ENCODE data around the gene MCM6.
"Not testable (repeated sequence)": the region's sequence is repeated elsewhere in the genome, so short reads cannot be mapped to it uniquely, and the experiment has no call there.

The MCM6 gene

GRCh38 chr2:135825131-135825530 is 51.1 kb downstream of the MCM6 start:
- Histone ChIP-seq H3K4me1 (no peaks in the 10 kb centered on the region), H3K4me3 (no peak overlapping the region), H3K36me3 (replicated peaks) (no peaks in the 10 kb centered on the region), H3K27me3 (ENCODE audit: low read depth) (no peaks in the 10 kb centered on the region), H3K9me3 (no peaks in the 10 kb centered on the region)
- in situ Hi-C loops (cut with MboI; ENCODE audit: low sequenced_read_pairs): no loop called here
- DNase-seq (ENCODE audit: low spot score in 2 of 2): no peak

- Histone ChIP-seq H3K4me1 (no peaks in the 10 kb centered on the region), H3K36me3 (replicated peaks) (no peaks in the 10 kb centered on the region), H3K27me3 (ENCODE audit: low read depth) (no peaks in the 10 kb centered on the region), H3K9me3 (no peaks in the 10 kb centered on the region), H3K4me3 (no peak overlapping the region)
- in situ Hi-C loops (cut with MboI; ENCODE audit: low sequenced_read_pairs): no loop called here
- no peak for DNase-seq (ENCODE audit: low spot score in 2 of 2)
Measured at GRCh38 chr2:135822855-135823254, 53.4 kb downstream of the MCM6 start.

GRCh38 chr2:135821190-135821589 is 55.1 kb downstream of the MCM6 start:
- no peak for DNase-seq (ENCODE audit: low spot score in 2 of 2)
- in situ Hi-C loops (cut with MboI; ENCODE audit: low sequenced_read_pairs): no loop called here
- H3K27me3 ChIP-seq (ENCODE audit: low read depth): no peaks in the 10 kb centered on the region
- no peaks in the 10 kb centered on the region for H3K9me3 ChIP-seq
- no peak overlapping the region for H3K4me3 ChIP-seq
- H3K36me3 ChIP-seq (replicated peaks): no peaks in the 10 kb centered on the region
- H3K4me1 ChIP-seq: no peaks in the 10 kb centered on the region

DNA sequence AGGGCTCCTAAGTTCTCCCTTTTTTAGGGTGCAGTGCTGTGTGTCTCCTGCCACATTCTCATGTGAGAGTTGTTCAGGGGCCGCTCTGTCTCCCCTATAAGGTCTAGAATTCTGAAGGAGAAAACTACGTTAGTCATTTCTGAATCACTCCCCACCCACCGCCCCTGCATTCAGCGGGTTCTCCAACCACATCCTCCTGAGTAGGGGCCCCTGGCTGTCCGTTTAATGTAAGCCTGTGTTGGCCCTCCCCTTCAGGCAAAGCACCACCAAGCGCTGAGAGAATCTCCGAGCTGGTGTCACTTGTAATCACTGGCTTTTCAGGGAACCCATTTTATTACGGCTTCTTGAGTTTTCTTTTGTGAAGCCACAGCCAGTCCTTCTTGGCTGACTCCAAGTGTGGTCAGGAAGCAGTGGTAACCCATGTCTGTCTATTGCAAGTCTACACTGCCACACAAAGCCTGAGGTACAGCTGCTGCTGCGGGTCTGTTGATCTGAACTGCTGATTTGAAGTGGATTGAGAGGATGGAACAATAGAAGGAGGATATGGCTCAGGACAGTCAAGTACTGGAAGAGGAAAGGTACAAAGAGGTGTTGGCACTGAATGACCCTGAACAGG is 56.1 kb downstream of the MCM6 start:
- in situ Hi-C loops (cut with MboI; ENCODE audit: low sequenced_read_pairs): no loop called here
- Histone ChIP-seq H3K4me3 (no peak overlapping the region), H3K4me1 (no peaks in the 10 kb centered on the region)

GRCh38 chr2:135818937-135819610 is 57.2 kb downstream of the MCM6 start:
- peak in 1 of 2 experiments; percentile 42 for DNase-seq (ENCODE audit: low spot score in 2 of 2)
- Histone ChIP-seq H3K9me3 (no peaks in the 10 kb centered on the region), H3K4me3 (no peak overlapping the region), H3K27me3 (ENCODE audit: low read depth) (no peaks in the 10 kb centered on the region), H3K4me1 (no peaks in the 10 kb centered on the region), H3K36me3 (replicated peaks) (no peaks in the 10 kb centered on the region)
- in situ Hi-C loops (cut with MboI; ENCODE audit: low sequenced_read_pairs): no loop called here

More for the DNA sequence above, 56.1 kb downstream of the MCM6 start:
- DNase-seq (ENCODE audit: low spot score in 2 of 2): no peak
- Histone ChIP-seq H3K9me3 (no peaks in the 10 kb centered on the region), H3K36me3 (replicated peaks) (no peaks in the 10 kb centered on the region), H3K27me3 (ENCODE audit: low read depth) (no peaks in the 10 kb centered on the region)

GRCh38 chr2:135817951-135818350 is 58.3 kb downstream of the MCM6 start:
- DNase-seq (ENCODE audit: low spot score in 2 of 2): no peak
- in situ Hi-C loops (cut with MboI; ENCODE audit: low sequenced_read_pairs): no loop called here
- H3K9me3 ChIP-seq: no peaks in the 10 kb centered on the region
- no peaks in the 10 kb centered on the region for H3K27me3 ChIP-seq (ENCODE audit: low read depth)
- no peaks in the 10 kb centered on the region for H3K36me3 ChIP-seq (replicated peaks)
- no peak overlapping the region for H3K4me3 ChIP-seq
- H3K4me1 ChIP-seq: no peaks in the 10 kb centered on the region

GRCh38 chr2:135817466-135817865 is 58.8 kb downstream of the MCM6 start:
- Histone ChIP-seq H3K36me3 (replicated peaks) (no peaks in the 10 kb centered on the region), H3K27me3 (ENCODE audit: low read depth) (no peaks in the 10 kb centered on the region), H3K4me3 (no peak overlapping the region), H3K9me3 (no peaks in the 10 kb centered on the region), H3K4me1 (no peaks in the 10 kb centered on the region)
- no peak for DNase-seq (ENCODE audit: low spot score in 2 of 2)
- in situ Hi-C loops (cut with MboI; ENCODE audit: low sequenced_read_pairs): no loop called here

DNA sequence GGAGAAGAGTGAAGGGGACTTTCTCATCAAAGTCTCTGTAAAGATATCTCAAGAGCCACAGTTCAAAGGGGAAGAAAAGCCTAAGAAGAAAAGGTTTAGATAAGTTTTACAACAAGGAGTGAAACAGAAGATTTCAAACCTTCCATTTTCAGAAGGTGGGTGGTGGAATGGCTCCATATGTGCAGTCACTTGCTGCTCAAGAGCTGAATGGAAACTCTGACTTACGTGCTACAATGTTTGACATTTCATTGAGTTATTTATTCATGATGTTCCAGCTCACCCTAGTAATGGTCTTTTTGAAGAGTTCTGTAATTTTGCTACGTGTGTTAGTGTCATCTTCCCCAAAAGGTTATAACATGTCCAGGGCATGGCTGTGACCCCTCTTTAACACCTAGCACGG is 61.0 kb downstream of the MCM6 start:
- in situ Hi-C loops (cut with MboI; ENCODE audit: low sequenced_read_pairs): no loop called here

DNA sequence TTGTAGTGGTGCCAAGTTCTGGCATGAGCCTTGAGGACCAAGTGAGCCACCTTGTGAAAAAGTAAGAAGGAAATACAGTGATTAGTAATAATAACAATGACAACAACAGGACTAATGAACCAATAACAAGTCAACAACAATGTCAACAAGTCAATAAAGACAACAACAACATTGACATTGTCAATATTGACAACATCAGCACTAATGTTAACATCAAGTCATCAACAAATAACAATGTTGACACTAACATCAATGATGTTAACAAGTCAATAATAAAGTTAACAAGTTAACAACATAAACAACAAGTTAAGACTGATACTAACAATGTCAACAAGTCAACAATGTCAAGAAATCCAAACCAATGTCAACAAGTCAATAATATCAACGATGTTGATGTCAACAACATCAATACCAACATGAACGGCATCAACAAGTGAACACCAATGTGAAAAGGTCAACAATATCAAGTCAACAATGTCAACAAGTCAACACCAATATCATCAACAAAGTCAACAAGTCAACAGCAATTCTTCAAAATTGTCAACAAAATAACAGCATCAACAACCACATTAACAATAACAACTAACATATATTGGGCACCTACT is 63.2 kb downstream of the MCM6 start:
- Histone ChIP-seq H3K4me1 (no peaks in the 10 kb centered on the region), H3K4me3 (no peak overlapping the region), H3K36me3 (replicated peaks) (no peaks in the 10 kb centered on the region), H3K27me3 (ENCODE audit: low read depth) (no peaks in the 10 kb centered on the region), H3K9me3 (no peaks in the 10 kb centered on the region)
- in situ Hi-C loops (cut with MboI; ENCODE audit: low sequenced_read_pairs): no loop called here
- DNase-seq (ENCODE audit: low spot score in 2 of 2): no peak

More for the DNA sequence above, 61.0 kb downstream of the MCM6 start:
- Histone ChIP-seq H3K4me1 (no peaks in the 10 kb centered on the region), H3K36me3 (replicated peaks) (no peaks in the 10 kb centered on the region), H3K4me3 (no peak overlapping the region), H3K27me3 (ENCODE audit: low read depth) (no peaks in the 10 kb centered on the region), H3K9me3 (no peaks in the 10 kb centered on the region)
- DNase-seq (ENCODE audit: low spot score in 2 of 2): no peak

- in situ Hi-C loops (cut with MboI; ENCODE audit: low sequenced_read_pairs); DNase-seq (ENCODE audit: low spot score in 2 of 2); H3K9me3 ChIP-seq; H3K27me3 ChIP-seq (ENCODE audit: low read depth); H3K36me3 ChIP-seq (replicated peaks); H3K4me1 ChIP-seq; H3K4me3 ChIP-seq: not testable (repeated sequence)
Measured at GRCh38 chr2:135807874-135808273, 68.4 kb downstream of the MCM6 start.

DNA sequence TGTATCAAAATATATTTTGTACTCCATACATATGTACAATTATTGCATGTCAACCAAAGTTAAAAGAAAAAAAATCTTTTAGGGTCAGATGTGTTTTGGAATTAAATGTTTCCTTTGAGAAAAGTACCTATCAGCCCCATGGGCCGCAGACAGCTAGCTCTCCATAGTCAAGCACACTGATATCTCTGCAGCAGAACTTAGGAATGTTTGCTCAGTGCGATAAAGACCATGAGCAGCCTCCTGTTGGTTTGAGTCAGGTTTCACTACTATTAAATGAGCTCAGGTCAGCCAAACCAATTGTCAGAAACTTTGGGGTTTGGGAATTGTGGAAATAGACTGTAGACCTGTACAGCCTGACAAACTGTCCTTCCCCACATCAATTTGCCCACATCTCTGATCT is 73.0 kb downstream of the MCM6 start:
- Histone ChIP-seq H3K36me3 (replicated peaks) (no peaks in the 10 kb centered on the region), H3K4me1 (no peaks in the 10 kb centered on the region), H3K27me3 (ENCODE audit: low read depth) (no peaks in the 10 kb centered on the region), H3K9me3 (peaks cover 3% of the 10 kb centered on the region), H3K4me3 (no peak overlapping the region)
- in situ Hi-C loops (cut with MboI; ENCODE audit: low sequenced_read_pairs): no loop called here
- DNase-seq (ENCODE audit: low spot score in 2 of 2): no peak

GRCh38 chr2:135802350-135802749 is 73.9 kb downstream of the MCM6 start:
- DNase-seq (ENCODE audit: low spot score in 2 of 2): no peak
- no peaks in the 10 kb centered on the region for H3K4me1 ChIP-seq
- no peak overlapping the region for H3K4me3 ChIP-seq
- H3K27me3 ChIP-seq (ENCODE audit: low read depth): no peaks in the 10 kb centered on the region
- no peaks in the 10 kb centered on the region for H3K36me3 ChIP-seq (replicated peaks)
- in situ Hi-C loops (cut with MboI; ENCODE audit: low sequenced_read_pairs): no loop called here
- peaks cover 3% of the 10 kb centered on the region for H3K9me3 ChIP-seq

- peaks cover 3% of the 10 kb centered on the region for H3K9me3 ChIP-seq
- H3K4me1 ChIP-seq: no peaks in the 10 kb centered on the region
- no peak for DNase-seq (ENCODE audit: low spot score in 2 of 2)
- in situ Hi-C loops (cut with MboI; ENCODE audit: low sequenced_read_pairs): no loop called here
- no peaks in the 10 kb centered on the region for H3K36me3 ChIP-seq (replicated peaks)
- H3K4me3 ChIP-seq: no peak overlapping the region
- H3K27me3 ChIP-seq (ENCODE audit: low read depth): no peaks in the 10 kb centered on the region
Measured at GRCh38 chr2:135800513-135801460, 75.5 kb downstream of the MCM6 start.
